B cell (primary cell): Measurements from ENCODE around the gene SPPL2A.

ENCODE experiments used
- CTCF ChIP-seq: fragments of 200-600 bp; IDR thresholded peaks from one replicate; pipeline ENCODE4 v1.8.0; 2022; ENCODE audit warnings: antibody characterized with exemption, mild to moderate bottlenecking
- EZH2 ChIP-seq: IDR thresholded peaks from 2 replicates; pipeline ENCODE4 v1.6.1; 2012; ENCODE audit warnings: borderline replicate concordance, low read depth, mild to moderate bottlenecking, moderate library complexity, low read length; ENCODE audit not compliant: insufficient read depth, poor library complexity, severe bottlenecking

GRCh38 chr15:50718700-50719125 is 46.8 kb downstream of the SPPL2A start:
- TF ChIP-seq CTCF (no peak), EZH2 (no peak)
